ENCODE measurements around the gene UHRF1. TPM values are rescaled to one million over a fixed set of nuclear protein-coding genes. Genes with fewer than 3 reads are reported as not detected.

Gene UHRF1
- total and polyA plus RNA-seq, 4 donors, result 3.2 to 7.5 (median 4.5) TPM

- TF ChIP-seq, protein P1, sequence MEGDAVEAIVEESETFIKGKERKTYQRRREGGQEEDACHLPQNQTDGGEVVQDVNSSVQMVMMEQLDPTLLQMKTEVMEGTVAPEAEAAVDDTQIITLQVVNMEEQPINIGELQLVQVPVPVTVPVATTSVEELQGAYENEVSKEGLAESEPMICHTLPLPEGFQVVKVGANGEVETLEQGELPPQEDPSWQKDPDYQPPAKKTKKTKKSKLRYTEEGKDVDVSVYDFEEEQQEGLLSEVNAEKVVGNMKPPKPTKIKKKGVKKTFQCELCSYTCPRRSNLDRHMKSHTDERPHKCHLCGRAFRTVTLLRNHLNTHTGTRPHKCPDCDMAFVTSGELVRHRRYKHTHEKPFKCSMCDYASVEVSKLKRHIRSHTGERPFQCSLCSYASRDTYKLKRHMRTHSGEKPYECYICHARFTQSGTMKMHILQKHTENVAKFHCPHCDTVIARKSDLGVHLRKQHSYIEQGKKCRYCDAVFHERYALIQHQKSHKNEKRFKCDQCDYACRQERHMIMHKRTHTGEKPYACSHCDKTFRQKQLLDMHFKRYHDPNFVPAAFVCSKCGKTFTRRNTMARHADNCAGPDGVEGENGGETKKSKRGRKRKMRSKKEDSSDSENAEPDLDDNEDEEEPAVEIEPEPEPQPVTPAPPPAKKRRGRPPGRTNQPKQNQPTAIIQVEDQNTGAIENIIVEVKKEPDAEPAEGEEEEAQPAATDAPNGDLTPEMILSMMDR (IDR thresholded peaks at IDR 0.05; ENCODE audit: control extremely low read depth, extremely low read depth), result no peak
- Histone ChIP-seq H3K9me3 (ENCODE audit: control insufficient read depth in 4 of 4, insufficient read depth in 3 of 4, low read length in 3 of 4) (peaks cover 0 to 3% (median 0%) of the 10 kb centered on the region in 4 donors), H3K36me3 (ENCODE audit: control insufficient read depth in 4 of 4, insufficient read depth in 4 of 4, low read length in 4 of 4) (peaks cover 0 to 9% (median 2%) of the 10 kb centered on the region in 4 donors), H3K27ac (ENCODE audit: low read depth in 1 of 2, low read length in 1 of 2) (no peak overlapping the region), H3K9ac (ENCODE audit: insufficient read depth in 1 of 2, low read length in 2 of 2) (no peak overlapping the region), H3K4me1 (ENCODE audit: control insufficient read depth in 5 of 5, insufficient read depth in 5 of 5, low read length in 5 of 5) (no peaks in the 10 kb centered on the region), H3K4me3 (no peak overlapping the region), H3K27me3 (ENCODE audit: control insufficient read depth in 3 of 3, insufficient read depth in 3 of 3, low read length in 2 of 3) (no peaks in the 10 kb centered on the region)
- ATAC-seq (ENCODE audit: insufficient read depth, low FRiP score) (no peak), DNase-seq (no peak)
- 81 to 90% methylated on average over 5 of the region's 5 CpGs for WGBS, 2 donors
These were observed 87.4 kb downstream of the UHRF1 start for GRCh38 chr19:4996701-4997100.

DNA sequence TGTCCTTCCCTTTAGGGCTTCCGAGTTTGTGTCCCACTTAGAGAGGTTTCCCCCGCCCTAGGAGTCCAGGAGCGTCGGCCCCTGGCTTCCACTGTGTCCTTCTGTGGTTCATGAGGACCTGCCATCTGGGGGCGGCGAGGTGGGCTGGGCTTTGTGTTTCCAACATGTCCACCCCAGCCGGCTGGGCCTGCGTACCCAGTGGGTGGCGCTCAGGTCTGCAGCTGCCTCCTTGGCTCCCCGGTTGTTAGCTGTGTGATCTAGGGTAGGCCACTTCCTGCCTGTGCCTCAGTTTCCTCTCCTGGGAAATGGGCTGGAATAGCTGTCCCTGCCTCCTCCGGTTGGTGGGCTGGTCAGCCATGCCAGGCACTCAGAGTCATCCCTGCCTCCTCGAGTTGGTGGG is 88.0 kb downstream of the UHRF1 start:
- Histone ChIP-seq H3K27me3 (ENCODE audit: control insufficient read depth in 3 of 3, insufficient read depth in 3 of 3, low read length in 2 of 3) (no peaks in the 10 kb centered on the region), H3K36me3 (ENCODE audit: control insufficient read depth in 4 of 4, insufficient read depth in 4 of 4, low read length in 4 of 4) (peaks cover 0 to 9% (median 1%) of the 10 kb centered on the region in 4 donors)
- WGBS, 2 donors, result 92 to 96% methylated on average over 12 of the region's 12 CpGs

GRCh38 chr19:5000120-5000611 is 90.9 kb downstream of the UHRF1 start:
- no peak overlapping the region for H3K27ac ChIP-seq (ENCODE audit: low read depth in 1 of 2, low read length in 1 of 2)
- WGBS, 2 donors, result 94% methylated on average over 6 of the region's 6 CpGs
- TF ChIP-seq, protein P1 (IDR thresholded peaks at IDR 0.05; ENCODE audit: control extremely low read depth, extremely low read depth), result no peak
- H3K9me3 ChIP-seq (ENCODE audit: control insufficient read depth in 4 of 4, insufficient read depth in 3 of 4, low read length in 3 of 4), result no peaks in the 10 kb centered on the region
- no peaks in the 10 kb centered on the region for H3K27me3 ChIP-seq (ENCODE audit: control insufficient read depth in 3 of 3, insufficient read depth in 3 of 3, low read length in 2 of 3)
- ATAC-seq (ENCODE audit: insufficient read depth, low FRiP score) (no peak), DNase-seq (no peak)
- peaks cover 0 to 9% (median 1%) of the 10 kb centered on the region in 4 donors for H3K36me3 ChIP-seq (ENCODE audit: control insufficient read depth in 4 of 4, insufficient read depth in 4 of 4, low read length in 4 of 4)
- no peak overlapping the region for H3K4me3 ChIP-seq
- H3K9ac ChIP-seq (ENCODE audit: insufficient read depth in 1 of 2, low read length in 2 of 2), result no peak overlapping the region
- no peaks in the 10 kb centered on the region for H3K4me1 ChIP-seq (ENCODE audit: control insufficient read depth in 5 of 5, insufficient read depth in 5 of 5, low read length in 5 of 5)

More for the DNA sequence above, 88.0 kb downstream of the UHRF1 start:
- no peak for DNase-seq
- Histone ChIP-seq H3K4me1 (ENCODE audit: control insufficient read depth in 5 of 5, insufficient read depth in 5 of 5, low read length in 5 of 5) (no peaks in the 10 kb centered on the region), H3K4me3 (no peak overlapping the region), H3K27ac (ENCODE audit: low read depth in 1 of 2, low read length in 1 of 2) (no peak overlapping the region), H3K9me3 (ENCODE audit: control insufficient read depth in 4 of 4, insufficient read depth in 3 of 4, low read length in 3 of 4) (no peaks in the 10 kb centered on the region), H3K9ac (ENCODE audit: insufficient read depth in 1 of 2, low read length in 2 of 2) (no peak overlapping the region)
- ATAC-seq (ENCODE audit: insufficient read depth, low FRiP score), result no peak
- TF ChIP-seq, protein P1 (IDR thresholded peaks at IDR 0.05; ENCODE audit: control extremely low read depth, extremely low read depth), result no peak

DNA sequence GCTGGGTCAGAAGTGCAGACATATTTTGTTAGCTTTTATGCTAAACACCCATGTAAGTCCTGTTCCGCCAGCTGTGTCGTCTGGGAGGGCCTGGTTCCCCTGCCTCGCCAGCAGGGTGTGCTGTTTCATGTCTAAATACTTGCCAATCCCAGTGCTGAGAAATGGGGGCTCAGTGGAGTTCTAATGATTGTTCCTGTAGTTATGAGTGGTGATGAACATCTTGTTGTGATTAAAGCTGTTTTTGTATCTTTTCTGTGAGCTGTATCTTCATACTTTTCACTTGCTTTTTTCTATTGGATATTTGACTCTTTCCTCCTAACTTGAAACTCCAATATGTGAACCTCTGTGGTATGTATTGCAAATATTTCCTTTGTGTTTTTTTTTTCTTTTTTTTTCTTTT is 92.3 kb downstream of the UHRF1 start:
- no peak for DNase-seq
- Histone ChIP-seq H3K4me3 (no peak overlapping the region), H3K9ac (ENCODE audit: insufficient read depth in 1 of 2, low read length in 2 of 2) (no peak overlapping the region), H3K9me3 (ENCODE audit: control insufficient read depth in 4 of 4, insufficient read depth in 3 of 4, low read length in 3 of 4) (no peaks in the 10 kb centered on the region), H3K27ac (ENCODE audit: low read depth in 1 of 2, low read length in 1 of 2) (no peak overlapping the region), H3K4me1 (ENCODE audit: control insufficient read depth in 5 of 5, insufficient read depth in 5 of 5, low read length in 5 of 5) (no peaks in the 10 kb centered on the region), H3K27me3 (ENCODE audit: control insufficient read depth in 3 of 3, insufficient read depth in 3 of 3, low read length in 2 of 3) (no peaks in the 10 kb centered on the region), H3K36me3 (ENCODE audit: control insufficient read depth in 4 of 4, insufficient read depth in 4 of 4, low read length in 4 of 4) (peaks cover 0 to 3% (median 1%) of the 10 kb centered on the region in 4 donors)
- 70% methylated on average over 3 of the region's 3 CpGs for WGBS, 2 donors
- TF ChIP-seq, protein P1 (IDR thresholded peaks at IDR 0.05; ENCODE audit: control extremely low read depth, extremely low read depth), result peak; percentile 20
- no peak for ATAC-seq (ENCODE audit: insufficient read depth, low FRiP score)
